HepG2 (cell line): ENCODE data around the gene CYSRT1. TPM values are rescaled to one million over a fixed set of nuclear protein-coding genes. Genes with fewer than 3 reads are reported as not detected.
A peak's percentile ranks its signal among the peaks of the same experiment; 100 is the strongest.

Source experiments
- ATAC-seq: fragments of 200-7000 bp; cut with Tn5 transposase; 3 replicates; pipeline ENCODE4 v1.9.1; 2020; ENCODE audit warnings: mild to moderate bottlenecking, moderate library complexity
- BruUV-seq: library from RNA; stranded (reverse); fragments of 400-500 nt; replicated peaks from 2 replicates; lab custom pipeline; 2021; lab: Mats Ljungman, UMichigan
- CTCF ChIA-PET: fragments of 300-600 bp; formaldehyde crosslinking; extraction: SDS; loops from one replicate; lab custom pipeline; 2021; ENCODE audit warnings: low total read pairs, inconsistent platforms, low intra/inter-chr PET ratio; lab: Yijun Ruan, JAX
- POLR2A ChIA-PET: fragments of 350-600 bp; sonication (Branson Sonifier 250); formaldehyde crosslinking; loops from one replicate; lab custom pipeline; 2020; ENCODE audit warnings: antibody characterized with exemption, inconsistent platforms; lab: Yijun Ruan, JAX
- DNase-seq: peaks from one replicate; pipeline ENCODE4 v3.0.0-alpha.2; 2015; ENCODE audit warnings: low spot score
- FAIRE-seq: peaks from 3 replicates; lab custom pipeline; 2011; peaks lifted over from hg19 to GRCh38; lab: Jason Lieb, UNC
- H2AFZ ChIP-seq: one replicate; pipeline ENCODE4 v1.6.1; 2011; ENCODE audit warnings: low read length, inconsistent platforms
- H3K27ac ChIP-seq: fragments of 300-600 bp; 3 replicates; pipeline ENCODE4 v1.8.0; 2011; ENCODE audit warnings: mixed run types, mild to moderate bottlenecking, mixed read lengths, low read length, inconsistent platforms; ENCODE audit not compliant: insufficient read depth; ENCODE audit errors: extremely low read length
- H3K27me3 ChIP-seq, 2 experiments: fragments of 200-600 bp in 1 of 2; 2 replicates in 1 of 2; 3 replicates in 1 of 2; pipeline versions ENCODE4 v1.6.0 to v1.8.0; 2011; ENCODE audit warnings: low read length in 2 of 2, mild to moderate bottlenecking in 2 of 2, moderate library complexity in 2 of 2, inconsistent platforms in 1 of 2; ENCODE audit not compliant: insufficient read depth in 2 of 2, control insufficient read depth in 1 of 2
- H3K36me3 ChIP-seq, 2 experiments: fragments of 200-600 bp in 1 of 2; replicated peaks in 1 of 2; 2 replicates in 1 of 2; 3 replicates in 1 of 2; pipeline versions ENCODE4 v1.5.1 to v1.8.0; 2011; ENCODE audit warnings: low read length in 2 of 2, inconsistent platforms in 1 of 2; ENCODE audit not compliant: insufficient read depth in 2 of 2, control insufficient read depth in 1 of 2
- H3K4me1 ChIP-seq: 2 replicates; pipeline ENCODE4 v1.5.1; 2012; ENCODE audit warnings: low read length, inconsistent platforms; ENCODE audit not compliant: insufficient read depth
- H3K4me2 ChIP-seq: 2 replicates; pipeline ENCODE4 v1.6.0; 2011; ENCODE audit warnings: low read depth, low read length, inconsistent platforms
- H3K4me3 ChIP-seq, 3 experiments: fragments of 200-600 bp in 1 of 3; sonication (generic), shearing (Covaris generic) in 1 of 3; replicated peaks in 1 of 3; 2 replicates each; pipeline ENCODE4 v1.5.1; 2011 to 2016; ENCODE audit warnings: low read length in 3 of 3, inconsistent platforms in 2 of 3, low read depth in 2 of 3, mild to moderate bottlenecking in 2 of 3, control low read depth in 1 of 3, mixed read lengths in 1 of 3; ENCODE audit not compliant: insufficient read depth in 1 of 3
- H3K79me2 ChIP-seq: one replicate; pipeline ENCODE4 v1.6.1; 2011; ENCODE audit warnings: low read length, inconsistent platforms; ENCODE audit not compliant: insufficient read depth
- H3K9ac ChIP-seq: 2 replicates; pipeline ENCODE4 v1.6.0; 2011; ENCODE audit warnings: mild to moderate bottlenecking, low read depth, low read length, inconsistent platforms; ENCODE audit not compliant: insufficient read depth
- H3K9me3 ChIP-seq: 2 replicates; pipeline ENCODE4 v1.5.1; 2012; ENCODE audit warnings: mild to moderate bottlenecking, low read length
- H4K20me1 ChIP-seq: 2 replicates; pipeline ENCODE4 v1.6.0; 2011; ENCODE audit warnings: inconsistent platforms, mild to moderate bottlenecking, low read length, moderate library complexity; ENCODE audit not compliant: insufficient read depth
- CENPX ChIP-seq: sonication (generic); formaldehyde crosslinking; IDR thresholded peaks from 2 replicates; pipeline ENCODE4 v1.9.0; 2021; ENCODE audit warnings: mild to moderate bottlenecking, missing genetic modification reagents, moderate library complexity
- HNRNPUL1 ChIP-seq: fragments of 200-400 bp; formaldehyde crosslinking; IDR thresholded peaks from 2 replicates; pipeline ENCODE4 v1.6.1; 2017; ENCODE audit warnings: low read depth, mild to moderate bottlenecking, low read length, moderate library complexity
- KDM2A ChIP-seq: sonication (generic); formaldehyde crosslinking; IDR thresholded peaks from 2 replicates; pipeline ENCODE4 v1.4.0; 2020; ENCODE audit warnings: low read depth, missing genetic modification reagents, borderline replicate concordance
- NR2F6 ChIP-seq, 2 experiments: IDR thresholded peaks; 2 replicates each; pipeline ENCODE4 v1.6.1; 2016; ENCODE audit warnings: antibody characterized with exemption in 1 of 2, mild to moderate bottlenecking in 1 of 2
- PHF21A ChIP-seq: sonication (generic); formaldehyde crosslinking; IDR thresholded peaks from 2 replicates; pipeline ENCODE4 v1.5.0; 2020; ENCODE audit warnings: mild to moderate bottlenecking, missing genetic modification reagents
- PTBP1 ChIP-seq: fragments of 200-400 bp; formaldehyde crosslinking; IDR thresholded peaks from 2 replicates; pipeline ENCODE4 v1.6.1; 2018; ENCODE audit warnings: low read length, low read depth; ENCODE audit not compliant: poor library complexity, severe bottlenecking
- U2AF1 ChIP-seq: fragments of 200-400 bp; formaldehyde crosslinking; optimal IDR thresholded peaks from 2 replicates; pipeline ENCODE3; 2017; ENCODE audit warnings: mild to moderate bottlenecking, low read depth, low read length
- ZNF337 ChIP-seq: sonication (generic); formaldehyde crosslinking; IDR thresholded peaks from 2 replicates; pipeline ENCODE4 v1.5.1; 2020; ENCODE audit warnings: missing genetic modification reagents, low read depth, mild to moderate bottlenecking, borderline replicate concordance
- ZNF432 ChIP-seq: sonication (generic); formaldehyde crosslinking; IDR thresholded peaks from 2 replicates; pipeline ENCODE4 v1.5.0; 2020; ENCODE audit warnings: missing genetic modification reagents, mild to moderate bottlenecking, borderline replicate concordance
- ZNF556 ChIP-seq: sonication (generic); formaldehyde crosslinking; IDR thresholded peaks from 2 replicates; pipeline ENCODE4 v1.4.0; 2020; ENCODE audit warnings: mild to moderate bottlenecking, missing genetic modification reagents, borderline replicate concordance
- WGBS: methylation state at CpG from one replicate; pipeline ENCODE4 v1.1.6; 2017; ENCODE audit warnings: low lambda C conversion rate; 5-methylcytosine and 5-hydroxymethylcytosine counted together
- in situ Hi-C: cut with HindIII; loops from 2 replicates; pipeline ENCODE4 v1.10.0; 2017; ENCODE audit warnings: low pct_unique_long_range_greater_than_20kb; ENCODE audit not compliant: extremely low pct_ligation_motif_present
- intact Hi-C: fragments of 100-400 bp; cut with micrococcal nuclease; formaldehyde crosslinking; loops from one replicate; pipeline ENCODE4 v1.10.0; 2022; ENCODE audit not compliant: unreplicated experiment
- polyA plus RNA-seq, 8 experiments: library from polyadenylated mRNA; depleted of rRNA in 3 of 8; stranded (reverse) in 7 of 8; unstranded in 1 of 8; fragments of >200 nt; fragmentation: Illumina TruSeq in 4 of 8; extraction: Trizol in 4 of 8; gene quantifications; 2 replicates each; pipeline versions ENCODE4 v1.2.1 to v1.2.3, GENCODE V29; 2011 to 2016; ENCODE audit warnings: low read depth in 4 of 8, missing spikeins in 1 of 8, mixed read lengths in 1 of 8; ENCODE audit not compliant: insufficient read depth in 1 of 8
- total RNA-seq, 5 experiments: library from RNA; depleted of rRNA; stranded (reverse); fragments of >200 nt; fragmentation: Illumina TruSeq; extraction: Trizol; gene quantifications; 2 replicates each; pipeline ENCODE4 v1.2.3, GENCODE V29; 2016; ENCODE audit warnings: low read depth in 1 of 5
- TF ChIP-seq, protein P1 (sequence below): sonication (generic); formaldehyde crosslinking; IDR thresholded peaks from 2 replicates; pipeline ENCODE4 v1.8.1; 2022; ENCODE audit warnings: mild to moderate bottlenecking, missing genetic modification reagents
- TF ChIP-seq, protein P2 (sequence below): sonication (generic); formaldehyde crosslinking; IDR thresholded peaks from 2 replicates; pipeline ENCODE4 v1.8.0; 2022; ENCODE audit warnings: missing genetic modification reagents, mild to moderate bottlenecking, inconsistent platforms, borderline replicate concordance
- TF ChIP-seq, protein P3 (sequence below): sonication (generic); formaldehyde crosslinking; IDR thresholded peaks from 2 replicates; pipeline ENCODE4; 2020; ENCODE audit warnings: missing genetic modification reagents, mild to moderate bottlenecking, borderline replicate concordance

CYSRT1 gene
- total and polyA plus RNA-seq, 2 of the 13 experiments (the other 11 are each of a cell fraction or from before 2014, with no cell fraction given): 1.5 to 2.1 TPM

DNA sequence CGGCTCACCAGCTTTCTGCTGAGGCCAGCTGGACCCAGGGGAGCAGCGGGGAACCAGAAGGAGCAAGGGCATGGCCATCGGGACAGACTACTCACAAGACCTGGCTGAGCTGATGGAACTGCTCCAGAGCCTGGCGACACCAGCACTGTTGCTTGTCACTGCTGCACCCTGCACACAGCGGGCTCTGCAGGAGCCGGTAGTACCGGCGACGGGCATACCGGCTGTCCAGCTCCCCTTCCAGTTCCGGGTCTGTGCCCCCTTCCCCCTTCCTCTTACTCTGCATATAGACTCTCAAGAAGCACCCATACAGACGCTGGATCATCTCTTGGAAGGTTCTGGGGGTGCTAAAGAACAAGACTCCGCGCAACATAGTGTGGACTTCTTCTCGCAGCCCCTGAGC lies 37.6 kb upstream of the CYSRT1 start:
- ATAC-seq (no peak), FAIRE-seq (no peak), DNase-seq (no peak)
- Histone ChIP-seq H3K27ac (no peak overlapping the region), H3K4me2 (peak overlapping the region; percentile 90), H3K4me3 (peak overlapping the region; percentile 84 to 99 (median 97)), H3K36me3 (peaks cover 26 to 41% of the 10 kb centered on the region in 2 experiments; a peak in 3 of 5 replicates), H4K20me1 (no peaks in the 10 kb centered on the region), H2AFZ (no peak overlapping the region), H3K79me2 (peaks cover 26% of the 10 kb centered on the region), H3K27me3 (no peaks in the 10 kb centered on the region), H3K9ac (peak overlapping the region; percentile 87), H3K4me1 (peaks cover 28% of the 10 kb centered on the region), H3K9me3 (no peaks in the 10 kb centered on the region)
- no TSS peak for BruUV-seq
- ChIA-PET CTCF (interaction anchor here (2.6 kb wide), 1 partner anchor 48 kb away, joined by 19 read pairs; no protein-coding TSS in a partner anchor), POLR2A (interaction anchor here (2.1 to 3.8 kb wide), 4 partner anchors 11 to 57 kb away, joined by 12 to 52 read pairs (median 36); partner anchors contain the start of gene TPRN)
- intact Hi-C loops: no loop called here
- no peak for TF ChIP-seq KDM2A
- TF ChIP-seq NR2F6 (IDR thresholded peaks at IDR 0.05): no peak
- no peak for TF ChIP-seq NR2F6 (CRISPR knock-in tag; IDR thresholded peaks at IDR 0.05)
- TF ChIP-seq, protein P1, sequence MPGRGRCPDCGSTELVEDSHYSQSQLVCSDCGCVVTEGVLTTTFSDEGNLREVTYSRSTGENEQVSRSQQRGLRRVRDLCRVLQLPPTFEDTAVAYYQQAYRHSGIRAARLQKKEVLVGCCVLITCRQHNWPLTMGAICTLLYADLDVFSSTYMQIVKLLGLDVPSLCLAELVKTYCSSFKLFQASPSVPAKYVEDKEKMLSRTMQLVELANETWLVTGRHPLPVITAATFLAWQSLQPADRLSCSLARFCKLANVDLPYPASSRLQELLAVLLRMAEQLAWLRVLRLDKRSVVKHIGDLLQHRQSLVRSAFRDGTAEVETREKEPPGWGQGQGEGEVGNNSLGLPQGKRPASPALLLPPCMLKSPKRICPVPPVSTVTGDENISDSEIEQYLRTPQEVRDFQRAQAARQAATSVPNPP (CRISPR knock-in tag): no peak
- no peak for TF ChIP-seq CENPX (CRISPR knock-in tag)
- TF ChIP-seq, protein P2, sequence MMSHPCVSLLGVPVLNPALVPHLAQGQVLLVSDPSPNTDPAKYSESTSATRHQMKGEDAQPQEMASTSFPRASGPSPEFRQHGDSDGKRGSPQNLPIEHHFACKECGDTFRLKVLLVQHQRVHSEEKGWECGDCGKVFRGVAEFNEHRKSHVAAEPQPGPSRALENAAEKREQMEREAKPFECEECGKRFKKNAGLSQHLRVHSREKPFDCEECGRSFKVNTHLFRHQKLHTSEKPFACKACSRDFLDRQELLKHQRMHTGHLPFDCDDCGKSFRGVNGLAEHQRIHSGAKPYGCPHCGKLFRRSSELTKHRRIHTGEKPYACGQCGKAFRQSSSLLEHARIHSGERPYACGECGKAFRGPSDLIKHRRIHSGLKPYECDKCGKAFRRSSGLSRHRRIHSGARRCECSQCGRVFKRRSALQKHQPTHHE (CRISPR knock-in tag): no peak
- TF ChIP-seq, protein P3, sequence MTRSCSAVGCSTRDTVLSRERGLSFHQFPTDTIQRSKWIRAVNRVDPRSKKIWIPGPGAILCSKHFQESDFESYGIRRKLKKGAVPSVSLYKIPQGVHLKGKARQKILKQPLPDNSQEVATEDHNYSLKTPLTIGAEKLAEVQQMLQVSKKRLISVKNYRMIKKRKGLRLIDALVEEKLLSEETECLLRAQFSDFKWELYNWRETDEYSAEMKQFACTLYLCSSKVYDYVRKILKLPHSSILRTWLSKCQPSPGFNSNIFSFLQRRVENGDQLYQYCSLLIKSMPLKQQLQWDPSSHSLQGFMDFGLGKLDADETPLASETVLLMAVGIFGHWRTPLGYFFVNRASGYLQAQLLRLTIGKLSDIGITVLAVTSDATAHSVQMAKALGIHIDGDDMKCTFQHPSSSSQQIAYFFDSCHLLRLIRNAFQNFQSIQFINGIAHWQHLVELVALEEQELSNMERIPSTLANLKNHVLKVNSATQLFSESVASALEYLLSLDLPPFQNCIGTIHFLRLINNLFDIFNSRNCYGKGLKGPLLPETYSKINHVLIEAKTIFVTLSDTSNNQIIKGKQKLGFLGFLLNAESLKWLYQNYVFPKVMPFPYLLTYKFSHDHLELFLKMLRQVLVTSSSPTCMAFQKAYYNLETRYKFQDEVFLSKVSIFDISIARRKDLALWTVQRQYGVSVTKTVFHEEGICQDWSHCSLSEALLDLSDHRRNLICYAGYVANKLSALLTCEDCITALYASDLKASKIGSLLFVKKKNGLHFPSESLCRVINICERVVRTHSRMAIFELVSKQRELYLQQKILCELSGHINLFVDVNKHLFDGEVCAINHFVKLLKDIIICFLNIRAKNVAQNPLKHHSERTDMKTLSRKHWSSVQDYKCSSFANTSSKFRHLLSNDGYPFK: no peak
- TF ChIP-seq U2AF1: no peak
- TF ChIP-seq ZNF432: no peak
- TF ChIP-seq PTBP1: no peak
- TF ChIP-seq PHF21A (CRISPR knock-in tag): no peak
- TF ChIP-seq ZNF556 (CRISPR knock-in tag): no peak
- TF ChIP-seq ZNF337: no peak
- TF ChIP-seq HNRNPUL1: no peak
- 65% methylated on average over 11 of the region's 15 CpGs for WGBS
- in situ Hi-C loops: loop anchor here (5.0 kb wide), 1 partner anchor 40 kb away; the partner anchor contains the start of genes CYSRT1 and RNF224
